ENCODE measurements around the gene LHFPL6.

LHFPL6 gene

DNA sequence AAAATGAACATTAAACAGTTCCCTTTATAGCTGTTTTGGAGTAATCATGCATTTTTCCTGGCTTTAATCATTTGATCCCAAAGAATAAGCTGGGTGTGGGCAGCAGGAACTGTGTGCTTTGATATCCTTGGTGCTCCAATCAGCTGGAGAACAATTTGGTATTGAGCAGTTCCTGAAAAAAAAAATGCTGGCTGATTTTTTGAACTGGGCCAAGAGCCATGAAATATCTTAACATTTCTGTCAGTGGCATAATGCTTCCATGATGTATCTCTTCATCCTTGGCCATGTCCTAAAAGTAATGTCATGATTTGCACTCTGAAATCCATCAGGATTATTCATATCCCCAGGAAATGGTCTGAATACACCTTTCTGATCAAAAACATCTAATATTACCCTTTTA, 134.7 kb downstream of the LHFPL6 start:
- no peak overlapping the region for H3K4me2 ChIP-seq (ENCODE audit: low read length)
- H2BK5ac ChIP-seq (ENCODE audit: low read depth, low read length, poor library complexity), result no peak overlapping the region
- no peak overlapping the region for H3K23ac ChIP-seq (ENCODE audit: low read length)
- DNase-seq, result no peak
- H2BK12ac ChIP-seq (ENCODE audit: low read length), result no peak overlapping the region
- no peak overlapping the region for H4K12ac ChIP-seq (ENCODE audit: low read depth, low read length)
- no peak overlapping the region for H3K4ac ChIP-seq (ENCODE audit: low read depth, low read length)
- H4K91ac ChIP-seq (ENCODE audit: low read depth, low read length), result no peak overlapping the region
- no peak overlapping the region for H3K18ac ChIP-seq (ENCODE audit: low read length)
- H3K4me1 ChIP-seq (ENCODE audit: control insufficient read depth in 1 of 2, insufficient read depth in 2 of 2, low read length in 2 of 2), result peaks cover 0 to 3% of the 10 kb centered on the region in 2 experiments
- no peak overlapping the region for H3K14ac ChIP-seq (ENCODE audit: low read length)
- no peak overlapping the region for H3K27ac ChIP-seq (ENCODE audit: low read depth, low read length)
- no peak overlapping the region for H4K8ac ChIP-seq (ENCODE audit: low read depth, low read length)
- no peaks in the 10 kb centered on the region for H3K27me3 ChIP-seq (ENCODE audit: insufficient read depth, low read length)
- no peaks in the 10 kb centered on the region for H3K79me1 ChIP-seq (ENCODE audit: low read length)
- no peak overlapping the region for H2BK120ac ChIP-seq (ENCODE audit: insufficient read depth, low read length, poor library complexity)
- H3K4me3 ChIP-seq (ENCODE audit: low read depth, low read length), result no peak overlapping the region
- H3K9me3 ChIP-seq (ENCODE audit: insufficient read depth, low read depth, low read length), result peaks cover 1% of the 10 kb centered on the region
- H3K9ac ChIP-seq (ENCODE audit: low read length), result no peak overlapping the region
- no peak overlapping the region for H2AFZ ChIP-seq (ENCODE audit: insufficient read depth, low read length, poor library complexity)
- H3K79me2 ChIP-seq (ENCODE audit: control insufficient read depth, insufficient read depth, low read length, poor library complexity), result no peaks in the 10 kb centered on the region
- H2AK5ac ChIP-seq (ENCODE audit: low read length), result no peak overlapping the region
- no peaks in the 10 kb centered on the region for H3K36me3 ChIP-seq (ENCODE audit: control insufficient read depth in 1 of 2, insufficient read depth in 2 of 2, low read length in 2 of 2)

DNA sequence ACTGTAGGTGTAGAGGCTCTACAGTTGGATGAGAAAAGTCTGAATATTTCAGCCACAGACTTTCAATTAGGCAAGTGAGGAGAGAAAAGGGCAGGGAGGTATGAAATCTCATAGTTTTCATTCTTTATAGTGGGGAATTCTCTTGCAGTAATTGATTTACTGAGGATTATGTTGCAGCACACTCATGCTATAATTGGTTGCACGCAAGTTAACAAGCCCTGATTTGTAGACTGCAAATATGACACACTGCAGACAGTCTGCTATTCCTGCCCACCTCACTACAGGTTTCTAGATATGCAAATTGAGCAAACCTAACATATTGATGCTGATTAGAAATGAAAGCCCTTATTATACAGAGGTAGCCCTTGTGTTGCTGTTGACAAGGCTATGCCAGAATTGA, 139.4 kb downstream of the LHFPL6 start:
- Histone ChIP-seq H4K12ac (ENCODE audit: low read depth, low read length) (no peak overlapping the region), H2BK120ac (ENCODE audit: insufficient read depth, low read length, poor library complexity) (no peak overlapping the region), H3K9me3 (ENCODE audit: insufficient read depth, low read depth, low read length) (no peaks in the 10 kb centered on the region), H4K8ac (ENCODE audit: low read depth, low read length) (no peak overlapping the region), H3K79me1 (ENCODE audit: low read length) (peaks cover 4% of the 10 kb centered on the region), H3K23ac (ENCODE audit: low read length) (no peak overlapping the region), H2BK5ac (ENCODE audit: low read depth, low read length, poor library complexity) (no peak overlapping the region), H3K9ac (ENCODE audit: low read length) (no peak overlapping the region), H2BK12ac (ENCODE audit: low read length) (no peak overlapping the region), H2AK5ac (ENCODE audit: low read length) (no peak overlapping the region), H3K4me3 (ENCODE audit: low read depth, low read length) (no peak overlapping the region), H4K91ac (ENCODE audit: low read depth, low read length) (no peak overlapping the region), H3K79me2 (ENCODE audit: control insufficient read depth, insufficient read depth, low read length, poor library complexity) (no peaks in the 10 kb centered on the region), H3K4ac (ENCODE audit: low read depth, low read length) (no peak overlapping the region), H3K18ac (ENCODE audit: low read length) (no peak overlapping the region), H2AFZ (ENCODE audit: insufficient read depth, low read length, poor library complexity) (no peak overlapping the region), H3K14ac (ENCODE audit: low read length) (no peak overlapping the region), H3K4me2 (ENCODE audit: low read length) (no peak overlapping the region), H3K27ac (ENCODE audit: low read depth, low read length) (no peak overlapping the region), H3K4me1 (ENCODE audit: control insufficient read depth in 1 of 2, insufficient read depth in 2 of 2, low read length in 2 of 2) (peaks cover 6 to 15% of the 10 kb centered on the region in 2 experiments), H3K27me3 (ENCODE audit: insufficient read depth, low read length) (no peaks in the 10 kb centered on the region), H3K36me3 (ENCODE audit: control insufficient read depth in 1 of 2, insufficient read depth in 2 of 2, low read length in 2 of 2) (no peaks in the 10 kb centered on the region)
- no peak for DNase-seq
- no CpG with 5 or more reads among the region's 1 CpG for WGBS (ENCODE audit: extremely low coverage, insufficient coverage, insufficient read length)

DNA sequence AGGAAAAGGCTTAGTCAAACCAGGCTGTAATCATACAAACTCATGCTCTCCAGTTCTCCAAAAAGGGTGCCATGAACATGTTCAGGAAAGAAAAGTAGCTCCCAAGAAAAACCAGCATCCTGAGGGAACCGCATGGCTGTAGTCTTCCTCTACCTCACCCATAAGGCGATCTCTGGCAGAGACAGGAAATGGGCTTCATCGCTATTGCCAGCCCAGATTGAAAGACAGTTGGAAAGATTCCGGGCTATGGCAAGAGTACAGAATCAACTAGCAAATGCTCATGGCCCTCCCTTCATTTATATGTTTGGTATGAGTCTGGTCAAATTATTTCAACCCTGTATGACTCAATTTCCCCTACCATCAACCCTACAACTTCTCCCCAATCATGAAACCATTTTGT, 140.1 kb downstream of the LHFPL6 start:
- peaks cover 4% of the 10 kb centered on the region for H3K79me1 ChIP-seq (ENCODE audit: low read length)
- no peaks in the 10 kb centered on the region for H3K79me2 ChIP-seq (ENCODE audit: control insufficient read depth, insufficient read depth, low read length, poor library complexity)
- no peak overlapping the region for H3K9ac ChIP-seq (ENCODE audit: low read length)
- no peaks in the 10 kb centered on the region for H3K36me3 ChIP-seq (ENCODE audit: control insufficient read depth in 1 of 2, insufficient read depth in 2 of 2, low read length in 2 of 2)
- H3K18ac ChIP-seq (ENCODE audit: low read length), result peak overlapping the region; percentile 64
- peak overlapping the region; percentile 39 for H4K8ac ChIP-seq (ENCODE audit: low read depth, low read length)
- H3K14ac ChIP-seq (ENCODE audit: low read length), result peak overlapping the region; percentile 70
- peak overlapping the region; percentile 9 for H3K4ac ChIP-seq (ENCODE audit: low read depth, low read length)
- H4K91ac ChIP-seq (ENCODE audit: low read depth, low read length), result peak overlapping the region; percentile 74
- H3K4me3 ChIP-seq (ENCODE audit: low read depth, low read length), result no peak overlapping the region
- H2AK5ac ChIP-seq (ENCODE audit: low read length), result peak overlapping the region; percentile 65
- peak overlapping the region; percentile 28 for H3K4me2 ChIP-seq (ENCODE audit: low read length)
- WGBS (ENCODE audit: extremely low coverage, insufficient coverage, insufficient read length), result no CpG with 5 or more reads among the region's 4 CpGs
- peak overlapping the region; percentile 56 for H3K27ac ChIP-seq (ENCODE audit: low read depth, low read length)
- H2BK5ac ChIP-seq (ENCODE audit: low read depth, low read length, poor library complexity), result peak overlapping the region; percentile 73
- H2BK12ac ChIP-seq (ENCODE audit: low read length), result peak overlapping the region; percentile 61
- H4K12ac ChIP-seq (ENCODE audit: low read depth, low read length), result no peak overlapping the region
- peaks cover 9 to 15% of the 10 kb centered on the region in 2 experiments for H3K4me1 ChIP-seq (ENCODE audit: control insufficient read depth in 1 of 2, insufficient read depth in 2 of 2, low read length in 2 of 2)
- H2AFZ ChIP-seq (ENCODE audit: insufficient read depth, low read length, poor library complexity), result peak overlapping the region; percentile 33
- no peaks in the 10 kb centered on the region for H3K27me3 ChIP-seq (ENCODE audit: insufficient read depth, low read length)
- peak overlapping the region; percentile 94 for H2BK120ac ChIP-seq (ENCODE audit: insufficient read depth, low read length, poor library complexity)
- no peak overlapping the region for H3K23ac ChIP-seq (ENCODE audit: low read length)
- DNase-seq, result no peak
- H3K9me3 ChIP-seq (ENCODE audit: insufficient read depth, low read depth, low read length), result no peaks in the 10 kb centered on the region

DNA sequence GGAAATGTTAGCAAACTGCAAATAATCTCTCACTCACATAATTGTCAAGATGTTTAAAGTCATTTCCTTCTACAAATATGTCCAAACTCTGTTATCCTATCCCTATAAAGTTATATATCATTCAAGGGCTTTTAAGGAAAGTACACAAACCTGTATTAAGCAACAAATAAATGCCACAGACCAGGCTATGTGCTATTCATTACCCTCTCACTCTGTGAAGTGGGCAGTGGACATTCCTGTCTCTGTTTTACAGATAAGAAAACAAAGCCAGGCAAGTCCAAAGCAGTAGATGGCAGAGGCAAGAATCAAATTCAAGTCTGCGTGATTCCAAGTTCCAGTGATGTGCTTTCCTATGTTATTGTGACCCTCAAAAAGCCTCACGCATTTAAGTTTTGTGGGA, 140.6 kb downstream of the LHFPL6 start:
- H2BK12ac ChIP-seq (ENCODE audit: low read length), result peak overlapping the region; percentile 61
- H3K23ac ChIP-seq (ENCODE audit: low read length), result no peak overlapping the region
- peaks cover 4% of the 10 kb centered on the region for H3K79me1 ChIP-seq (ENCODE audit: low read length)
- H2AFZ ChIP-seq (ENCODE audit: insufficient read depth, low read length, poor library complexity), result no peak overlapping the region
- no peaks in the 10 kb centered on the region for H3K79me2 ChIP-seq (ENCODE audit: control insufficient read depth, insufficient read depth, low read length, poor library complexity)
- H2AK5ac ChIP-seq (ENCODE audit: low read length), result no peak overlapping the region
- no peak overlapping the region for H3K9ac ChIP-seq (ENCODE audit: low read length)
- H3K4me2 ChIP-seq (ENCODE audit: low read length), result peak overlapping the region; percentile 28
- H3K18ac ChIP-seq (ENCODE audit: low read length), result no peak overlapping the region
- peaks cover 9 to 15% of the 10 kb centered on the region in 2 experiments for H3K4me1 ChIP-seq (ENCODE audit: control insufficient read depth in 1 of 2, insufficient read depth in 2 of 2, low read length in 2 of 2)
- H3K27me3 ChIP-seq (ENCODE audit: insufficient read depth, low read length), result no peaks in the 10 kb centered on the region
- H3K36me3 ChIP-seq (ENCODE audit: control insufficient read depth in 1 of 2, insufficient read depth in 2 of 2, low read length in 2 of 2), result no peaks in the 10 kb centered on the region
- H4K8ac ChIP-seq (ENCODE audit: low read depth, low read length), result no peak overlapping the region
- H3K14ac ChIP-seq (ENCODE audit: low read length), result no peak overlapping the region
- no peak overlapping the region for H4K12ac ChIP-seq (ENCODE audit: low read depth, low read length)
- H4K91ac ChIP-seq (ENCODE audit: low read depth, low read length), result peak overlapping the region; percentile 74
- no peak overlapping the region for H2BK120ac ChIP-seq (ENCODE audit: insufficient read depth, low read length, poor library complexity)
- no peak overlapping the region for H2BK5ac ChIP-seq (ENCODE audit: low read depth, low read length, poor library complexity)
- H3K9me3 ChIP-seq (ENCODE audit: insufficient read depth, low read depth, low read length), result no peaks in the 10 kb centered on the region
- peak overlapping the region; percentile 9 for H3K4ac ChIP-seq (ENCODE audit: low read depth, low read length)
- WGBS (ENCODE audit: extremely low coverage, insufficient coverage, insufficient read length), result no CpG with 5 or more reads among the region's 2 CpGs
- no peak overlapping the region for H3K4me3 ChIP-seq (ENCODE audit: low read depth, low read length)
- H3K27ac ChIP-seq (ENCODE audit: low read depth, low read length), result peak overlapping the region; percentile 68
- DNase-seq, result peak in 1 of 2 donors; percentile 56

Measured in trophoblast cell (in vitro differentiated cells and primary cell).